OCI-LY3 (cell line): ENCODE data around the gene COG5.

Experiments
- EZH2phosphoT487 ChIP-seq: fragments of 200-600 bp; shearing (Covaris generic); IDR thresholded peaks from 2 replicates; pipeline ENCODE4 v1.6.1; 2018; ENCODE audit warnings: antibody characterized with exemption, mixed run types, low read depth
- TF ChIP-seq, protein P1 (sequence below): fragments of 200-600, 300-600 bp; sonication (generic); IDR thresholded peaks from 2 replicates; pipeline ENCODE4 v1.5.1; 2014; ENCODE audit warnings: antibody characterized with exemption, low read length, low read depth

GRCh38 chr7:107596881-107597581 is 33.3 kb upstream of the COG5 start:
- TF ChIP-seq, protein P1, sequence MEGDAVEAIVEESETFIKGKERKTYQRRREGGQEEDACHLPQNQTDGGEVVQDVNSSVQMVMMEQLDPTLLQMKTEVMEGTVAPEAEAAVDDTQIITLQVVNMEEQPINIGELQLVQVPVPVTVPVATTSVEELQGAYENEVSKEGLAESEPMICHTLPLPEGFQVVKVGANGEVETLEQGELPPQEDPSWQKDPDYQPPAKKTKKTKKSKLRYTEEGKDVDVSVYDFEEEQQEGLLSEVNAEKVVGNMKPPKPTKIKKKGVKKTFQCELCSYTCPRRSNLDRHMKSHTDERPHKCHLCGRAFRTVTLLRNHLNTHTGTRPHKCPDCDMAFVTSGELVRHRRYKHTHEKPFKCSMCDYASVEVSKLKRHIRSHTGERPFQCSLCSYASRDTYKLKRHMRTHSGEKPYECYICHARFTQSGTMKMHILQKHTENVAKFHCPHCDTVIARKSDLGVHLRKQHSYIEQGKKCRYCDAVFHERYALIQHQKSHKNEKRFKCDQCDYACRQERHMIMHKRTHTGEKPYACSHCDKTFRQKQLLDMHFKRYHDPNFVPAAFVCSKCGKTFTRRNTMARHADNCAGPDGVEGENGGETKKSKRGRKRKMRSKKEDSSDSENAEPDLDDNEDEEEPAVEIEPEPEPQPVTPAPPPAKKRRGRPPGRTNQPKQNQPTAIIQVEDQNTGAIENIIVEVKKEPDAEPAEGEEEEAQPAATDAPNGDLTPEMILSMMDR = no peak
- no peak for TF ChIP-seq EZH2phosphoT487
